ENCODE data around the gene RAP1GAP2. TPM values are rescaled to one million over a fixed set of nuclear protein-coding genes. Genes with fewer than 3 reads are reported as not detected.
A peak's percentile ranks its signal among the peaks of the same experiment; 100 is the strongest.

The RAP1GAP2 gene
- total and polyA plus RNA-seq, 2 of the 8 experiments (the other 6 are each of a cell fraction or from before 2014, with no cell fraction given): 24.0 to 63.8 TPM

DNA sequence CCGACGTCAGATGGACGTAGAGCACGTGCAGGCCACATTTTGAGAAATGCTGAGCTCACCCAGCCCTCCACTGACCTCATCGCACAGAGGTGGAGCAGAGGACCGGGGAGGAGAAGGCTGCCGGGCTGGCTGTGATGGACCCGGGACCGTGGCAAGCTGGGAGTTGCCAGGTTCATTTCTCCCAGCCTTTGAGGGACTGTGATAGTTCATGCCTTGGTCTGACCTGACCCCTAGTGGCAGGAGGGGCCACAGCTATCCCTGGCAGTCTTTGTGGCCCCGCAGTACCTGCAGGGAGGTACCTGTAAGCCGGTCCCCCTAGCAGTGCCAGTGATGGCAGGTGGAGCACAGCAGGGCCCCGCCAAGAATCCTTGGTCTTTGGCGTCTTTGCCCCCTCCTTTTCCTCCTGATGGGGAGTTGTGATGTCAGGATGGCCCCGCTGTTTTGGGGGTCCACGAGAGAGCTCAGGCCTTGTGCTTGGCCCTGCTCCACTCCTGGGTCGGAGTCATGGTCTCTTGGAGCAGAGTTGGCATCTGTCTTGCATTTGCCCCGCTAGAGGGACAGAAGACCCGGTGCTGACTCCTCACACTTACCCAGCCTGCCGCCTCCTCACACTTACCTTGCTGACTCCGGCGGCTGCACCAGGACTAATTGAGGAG is 216.8 kb downstream of the RAP1GAP2 start:
- DNase-seq (ENCODE audit: low read depth in 1 of 2, low spot score in 2 of 2): peak; percentile 62 to 82
- no peak overlapping the region for H4K5ac ChIP-seq (ENCODE audit: insufficient read length, low read depth, low read length)
- H3K9me3 ChIP-seq (ENCODE audit: insufficient read depth in 2 of 2, low read depth in 1 of 2, low read length in 1 of 2): no peaks in the 10 kb centered on the region
- no peak overlapping the region for H2AK5ac ChIP-seq (ENCODE audit: low read depth, low read length)
- no peak overlapping the region for H3K9ac ChIP-seq (replicated peaks in 1 of 4; ENCODE audit: extremely low read depth in 1 of 4, low read depth in 3 of 4, low read length in 3 of 4)
- H2BK120ac ChIP-seq (replicated peaks; ENCODE audit: low read depth, low read length): no peak overlapping the region
- 73% methylated on average over 15 of the region's 21 CpGs; no CpG with 5 or more reads in 1 of the 2 experiments for WGBS, 2 experiments (ENCODE audit: extremely low coverage in 1 of 2, insufficient coverage in 1 of 2, insufficient read length in 1 of 2, insufficient replicate concordance in 2 of 2, low coverage in 1 of 2, low lambda C conversion rate in 2 of 2, missing lambda C conversion rate in 1 of 2)
- H3K27me3 ChIP-seq (replicated peaks in 1 of 4; ENCODE audit: control insufficient read depth in 3 of 4, extremely low read depth in 1 of 4, insufficient read depth in 3 of 4, low read length in 3 of 4): no peaks in the 10 kb centered on the region
- H4K91ac ChIP-seq (replicated peaks; ENCODE audit: insufficient read length, low read length): no peak overlapping the region
- ChIA-PET POLR2A (ENCODE audit: partially characterized antibody) (no interaction called here), CTCF (ENCODE audit: partially characterized antibody) (interaction anchor here (0.6 to 5.8 kb wide), 48 partner anchors 10 to 640 kb away, joined by 3 to 81 read pairs (median 5); no protein-coding TSS in a partner anchor)
- H3K4me3 ChIP-seq (ENCODE audit: extremely low read depth in 1 of 4, insufficient read depth in 2 of 4, low read depth in 3 of 4, low read length in 4 of 4): no peak overlapping the region
- FAIRE-seq: peak; percentile 81
- H3K23ac ChIP-seq (ENCODE audit: insufficient read length): no peak overlapping the region
- H3K27ac ChIP-seq (ENCODE audit: low read depth, low read length): no peak overlapping the region
- H3K14ac ChIP-seq (ENCODE audit: insufficient read length): no peak overlapping the region
- no peak overlapping the region for H3K4me2 ChIP-seq (ENCODE audit: insufficient read depth in 1 of 2, low read depth in 2 of 2, low read length in 2 of 2)
- H3K79me1 ChIP-seq (ENCODE audit: low read depth, low read length): no peaks in the 10 kb centered on the region
- H3K4me1 ChIP-seq (replicated peaks in 1 of 4; ENCODE audit: control insufficient read depth in 3 of 4, insufficient read depth in 4 of 4, low read length in 3 of 4): no peaks in the 10 kb centered on the region
- H2BK5ac ChIP-seq (ENCODE audit: low read depth, low read length): no peak overlapping the region
- peaks cover 0 to 10% (median 3%) of the 10 kb centered on the region in 4 experiments; a peak in 3 of 8 replicates for H3K36me3 ChIP-seq (ENCODE audit: control insufficient read depth in 2 of 4, insufficient read depth in 4 of 4, low read length in 3 of 4)
- H3K23me2 ChIP-seq (ENCODE audit: low read depth, low read length): no peaks in the 10 kb centered on the region
- no peak overlapping the region for H3K18ac ChIP-seq (ENCODE audit: extremely low read depth, low read length)
- H3K79me2 ChIP-seq (ENCODE audit: control insufficient read depth in 1 of 2, insufficient read depth in 2 of 2, low read length in 2 of 2): no peaks in the 10 kb centered on the region
- no peak overlapping the region for H2BK12ac ChIP-seq (ENCODE audit: low read depth, low read length)
- peaks cover 2 to 5% of the 10 kb centered on the region in 2 experiments for H4K20me1 ChIP-seq (replicated peaks in 1 of 2; ENCODE audit: control insufficient read depth in 1 of 2, insufficient read depth in 2 of 2, low read length in 2 of 2)
- H3K4ac ChIP-seq (replicated peaks; ENCODE audit: insufficient read length, low read depth, low read length): no peak overlapping the region
- no peak overlapping the region for H2BK15ac ChIP-seq (ENCODE audit: low read length)
- no peak overlapping the region for H2BK20ac ChIP-seq (ENCODE audit: low read length)
- H4K8ac ChIP-seq (ENCODE audit: extremely low read depth, insufficient read depth, low read length): no peak overlapping the region
- no peak overlapping the region for H3K56ac ChIP-seq (replicated peaks; ENCODE audit: insufficient read length, low read depth, low read length)
- no peak overlapping the region for H2AFZ ChIP-seq (ENCODE audit: low read length)
- TF ChIP-seq CEBPB (IDR thresholded peaks at IDR 0.05; ENCODE audit: low read depth, low read length): no peak
- peak; percentile 41 to 69; a peak in 2 of 4 replicates for TF ChIP-seq SIN3A (conservative IDR thresholded peaks at IDR 0.05 in 1 of 2, IDR thresholded peaks at IDR 0.05 in 1 of 2; ENCODE audit: low read depth in 1 of 2, low read length in 2 of 2)
- TF ChIP-seq SP4 (IDR thresholded peaks at IDR 0.05; ENCODE audit: low read length): no peak
- TF ChIP-seq, protein P1, sequence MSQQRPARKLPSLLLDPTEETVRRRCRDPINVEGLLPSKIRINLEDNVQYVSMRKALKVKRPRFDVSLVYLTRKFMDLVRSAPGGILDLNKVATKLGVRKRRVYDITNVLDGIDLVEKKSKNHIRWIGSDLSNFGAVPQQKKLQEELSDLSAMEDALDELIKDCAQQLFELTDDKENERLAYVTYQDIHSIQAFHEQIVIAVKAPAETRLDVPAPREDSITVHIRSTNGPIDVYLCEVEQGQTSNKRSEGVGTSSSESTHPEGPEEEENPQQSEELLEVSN (IDR thresholded peaks at IDR 0.05): no peak
- peak; percentile 70 for TF ChIP-seq YY1 (IDR thresholded peaks at IDR 0.05; ENCODE audit: low read depth, low read length)
- TF ChIP-seq RNF2 (IDR thresholded peaks at IDR 0.05; ENCODE audit: borderline replicate concordance, low read depth, low read length, missing control alignments, poor library complexity, severe bottlenecking): no peak
- no peak for TF ChIP-seq KDM5A (IDR thresholded peaks at IDR 0.05; ENCODE audit: low read length)
- TF ChIP-seq NANOG (IDR thresholded peaks at IDR 0.05; ENCODE audit: insufficient read depth, low read depth, low read length, poor library complexity, severe bottlenecking): no peak
- TF ChIP-seq NRF1 (IDR thresholded peaks at IDR 0.05; ENCODE audit: low read depth, low read length): no peak
- TF ChIP-seq GABPA (IDR thresholded peaks at IDR 0.05; ENCODE audit: borderline replicate concordance, insufficient read depth, low read length): 0 out of 2 replicates have a peak, but pooled peaks have one; percentile 52
